Left cardiac atrium (tissue), 4 donors: ENCODE measurements around the gene SNAP25. TPM values are rescaled to one million over a fixed set of nuclear protein-coding genes. Genes with fewer than 3 reads are reported as not detected.

ENCODE experiments used
- ATAC-seq, 2 donors: fragments of 200-7000 bp; cut with Tn5 transposase; one replicate each; pipeline ENCODE4 v1.9.1; 2020; ENCODE audit warnings: mild to moderate bottlenecking in 2 of 2, moderate library complexity in 2 of 2
- DNase-seq: peaks from one replicate; pipeline ENCODE4 v3.0.0-alpha.2; 2020
- intact Hi-C, 2 donors: fragments of 100-400 bp; cut with DNase I; formaldehyde crosslinking; loops; one replicate each; pipeline versions ENCODE4 v1.14.1 to v1.15.1; 2022 to 2023
- total RNA-seq, 2 donors: library from RNA; stranded (reverse); fragmentation: NEBNext Ultra II Directional; extraction: Animal tissue kit (Norgen Biotek cat#: 25700); gene quantifications; one replicate each; pipeline ENCODE4 v1.2.1, GENCODE V29; 2021
- donor health status: DM: no; HTN: yes; CAD: no.
- donor health status: DM: no; HTN: yes; CAD: no; lungs with severe emphysema.
- donor health status: DM: yes; HTN: yes; CAD: no.
- donor health status: Dilated cardiomyopathy.

Gene SNAP25
- total RNA-seq, 2 donors from 2014 or later, result 0.97 to 2.8 TPM

DNA sequence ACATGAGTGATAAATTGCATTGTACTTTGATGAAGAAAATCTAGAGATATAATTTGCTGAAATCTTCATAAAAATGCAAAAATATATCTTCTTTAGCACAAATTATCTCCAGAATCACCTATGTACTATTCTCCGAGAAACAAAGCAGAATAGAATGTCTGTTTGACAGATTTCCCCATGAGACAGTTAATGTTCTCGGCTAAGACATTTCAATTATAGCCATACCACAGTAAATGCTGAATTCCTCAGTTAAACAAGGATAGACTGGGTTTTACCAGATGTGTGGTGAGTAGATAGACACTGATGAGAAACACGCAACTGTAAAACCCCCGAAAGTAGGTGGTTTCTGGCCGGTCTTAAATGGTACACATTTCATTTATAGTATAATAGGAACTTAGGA, 69.8 kb downstream of the SNAP25 start:
- DNase-seq (no peak), ATAC-seq (no peak)
- intact Hi-C loops, result no loop called here

DNA sequence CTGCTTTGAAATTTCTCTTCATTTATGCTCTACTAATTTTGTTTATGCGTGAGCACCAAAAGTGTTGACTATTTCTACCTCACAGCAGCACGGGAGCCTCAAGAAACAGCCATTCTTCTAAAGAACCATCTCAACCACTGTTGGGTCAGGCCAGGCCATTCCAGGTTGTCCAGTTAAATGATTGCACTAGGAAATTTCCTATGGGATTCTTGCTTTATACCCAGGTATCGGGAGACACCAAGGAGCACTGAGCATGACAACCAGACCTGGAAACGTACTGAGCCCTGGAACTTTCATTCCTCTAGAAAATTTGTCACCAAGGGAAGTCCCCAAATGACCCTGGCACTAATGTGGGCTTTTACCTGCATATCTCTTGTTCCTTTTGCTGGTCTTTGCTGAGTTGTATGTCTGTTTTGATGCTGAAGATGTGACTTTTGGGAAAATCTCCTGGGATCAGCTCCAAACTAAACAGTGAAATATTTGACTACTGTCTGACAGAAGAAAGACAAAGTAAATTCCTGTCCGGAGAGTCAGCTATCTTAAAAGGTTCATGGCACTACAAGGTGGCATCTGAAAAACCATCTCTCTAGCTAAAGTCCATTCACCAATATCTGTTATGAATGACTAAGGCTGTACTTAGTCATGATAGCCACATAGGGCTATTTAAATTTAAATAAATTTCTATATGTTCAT, 70.5 kb downstream of the SNAP25 start:
- DNase-seq, result no peak
- intact Hi-C loops, result no loop called here
- no peak for ATAC-seq

DNA sequence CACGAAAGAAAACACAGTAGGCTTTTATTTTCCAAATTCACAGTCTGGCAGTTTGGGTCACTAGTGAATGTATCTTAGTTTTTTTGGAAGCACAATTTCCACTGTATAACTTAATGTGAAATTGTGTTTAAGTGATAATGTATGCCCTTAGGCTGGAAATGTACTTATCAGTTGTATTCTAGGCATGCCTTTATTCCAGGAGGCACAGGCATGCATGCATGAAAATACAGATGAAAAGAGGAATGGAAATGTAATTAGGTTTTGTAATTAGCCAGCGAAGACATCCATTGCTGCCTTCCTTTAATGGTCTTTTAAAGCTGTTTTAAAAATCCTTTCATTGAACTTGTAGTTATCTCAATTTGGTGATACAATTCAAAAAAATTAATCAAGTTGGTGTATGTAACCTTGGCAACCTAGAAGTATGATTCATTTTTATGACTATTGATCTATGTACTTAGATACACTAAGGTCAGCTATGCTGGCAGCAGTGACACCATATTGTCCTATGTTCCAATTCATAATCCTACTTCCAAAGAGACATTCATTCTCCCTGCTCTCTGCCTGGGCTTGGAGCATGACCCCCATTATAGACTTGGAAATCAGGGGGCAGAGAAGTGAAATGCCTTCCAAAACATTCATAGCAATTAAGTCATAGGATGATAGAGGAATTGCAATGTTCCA, 73.1 kb downstream of the SNAP25 start:
- DNase-seq (no peak), ATAC-seq (no peak)
- intact Hi-C loops, result no loop called here

DNA sequence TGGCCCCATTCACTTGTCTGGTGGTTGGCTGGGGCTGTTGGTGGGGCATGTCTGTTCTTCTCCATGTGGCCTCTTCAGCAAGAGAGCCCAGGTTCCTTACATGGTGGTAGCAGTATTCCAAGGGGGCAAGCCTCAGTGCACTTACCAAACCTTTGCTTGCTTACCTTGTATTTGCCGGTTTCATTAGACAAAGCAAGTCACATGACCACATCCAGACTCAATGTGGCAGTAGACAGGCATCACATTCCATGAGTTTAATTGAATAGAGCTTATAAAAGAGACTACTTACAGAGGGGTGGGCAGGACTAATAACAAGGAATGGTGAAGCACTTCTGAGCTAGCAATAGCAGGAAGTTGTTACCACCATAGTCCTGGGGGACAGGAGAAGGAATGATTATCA, 78.6 kb downstream of the SNAP25 start:
- no peak for DNase-seq
- ATAC-seq, result no peak
- intact Hi-C loops, result no loop called here

DNA sequence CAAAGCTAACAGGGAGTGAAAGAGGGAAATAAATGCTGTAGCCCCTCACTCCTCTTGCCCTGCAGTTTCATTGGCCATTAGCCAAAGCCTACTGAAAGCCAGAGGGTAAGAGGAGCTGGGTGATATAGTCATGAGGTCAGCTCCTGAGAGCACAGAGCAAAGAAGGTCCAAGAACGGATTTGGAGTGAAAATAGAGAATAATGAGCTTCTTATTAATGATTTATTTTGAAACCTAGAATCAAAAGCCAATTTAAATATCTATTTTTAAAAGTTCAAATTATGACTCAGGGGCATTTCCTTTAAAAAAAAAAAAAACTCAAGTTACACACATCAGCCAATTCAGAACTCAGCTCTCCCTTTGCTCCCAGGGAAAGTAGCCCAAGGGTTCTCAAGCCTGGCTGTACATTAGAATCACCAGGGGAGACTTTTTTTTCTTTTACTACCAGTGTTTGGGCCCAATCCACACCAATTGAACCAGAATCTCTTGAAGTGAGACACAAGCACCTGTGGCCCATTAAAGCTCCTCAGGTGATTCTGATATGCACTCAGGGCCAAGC, 79.1 kb downstream of the SNAP25 start:
- DNase-seq (no peak), ATAC-seq (no peak)
- intact Hi-C loops, result no loop called here

DNA sequence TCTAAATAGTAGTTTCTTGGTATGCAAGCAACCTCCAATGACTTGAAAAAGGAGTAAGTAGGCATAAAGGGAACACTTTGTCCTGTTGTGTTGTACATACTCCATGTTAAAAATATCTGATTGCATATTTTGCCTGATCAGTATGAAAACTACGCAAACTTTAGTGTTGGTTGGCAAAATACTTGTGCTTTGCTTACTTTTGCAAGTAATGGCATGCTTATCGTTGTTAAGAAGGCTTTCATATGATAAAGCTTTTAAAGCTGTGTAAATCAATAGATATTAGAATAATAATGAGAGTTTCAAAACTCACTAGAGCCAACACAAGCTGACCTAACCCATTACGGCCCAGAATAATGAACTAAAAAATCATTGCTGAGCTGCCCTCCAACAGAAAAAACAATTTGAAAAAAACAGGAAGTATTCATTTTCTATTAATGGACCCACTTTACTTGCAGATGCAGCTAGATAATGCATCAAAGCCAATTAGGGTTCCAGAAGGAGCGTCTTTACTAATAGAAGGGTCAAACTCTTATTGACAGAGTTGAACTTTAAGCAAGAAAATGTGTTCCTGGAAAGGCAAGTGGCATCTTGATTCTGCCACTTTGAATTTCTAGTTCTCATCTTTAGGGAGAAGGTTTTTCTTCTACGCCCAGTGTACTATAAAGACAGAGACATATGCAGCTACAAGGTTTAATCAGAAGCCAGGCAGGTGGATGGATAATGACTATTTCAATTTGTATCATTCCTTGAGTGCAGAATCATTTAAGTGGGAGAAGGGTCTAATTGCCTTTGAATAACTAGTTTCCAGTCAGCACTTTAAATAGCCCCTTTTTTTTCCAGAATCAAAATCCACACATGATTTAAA, 82.2 kb downstream of the SNAP25 start:
- ATAC-seq, result no peak
- intact Hi-C loops, result no loop called here

DNA sequence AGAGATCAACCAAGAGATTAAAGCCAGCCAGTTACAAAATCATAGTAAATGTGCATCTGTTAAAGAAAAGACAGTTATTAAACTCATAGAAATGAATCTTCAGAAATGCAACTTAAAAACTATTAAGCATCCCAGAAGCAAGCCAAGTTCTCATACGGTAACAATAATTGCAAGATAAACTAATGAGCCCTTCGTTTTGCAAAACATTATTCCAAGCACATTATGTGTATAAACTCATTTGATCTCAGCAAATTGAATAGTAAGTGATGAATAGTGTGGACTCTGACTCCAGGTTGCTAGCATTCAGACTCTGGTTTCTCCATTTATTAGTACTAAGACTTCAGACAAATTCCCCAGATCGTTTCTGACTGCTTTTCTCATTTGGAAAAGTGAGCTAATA, 85.2 kb downstream of the SNAP25 start:
- DNase-seq, result no peak
- intact Hi-C loops, result no loop called here
- ATAC-seq, result no peak

More for the DNA sequence above, 82.2 kb downstream of the SNAP25 start:
- no peak for DNase-seq

DNA sequence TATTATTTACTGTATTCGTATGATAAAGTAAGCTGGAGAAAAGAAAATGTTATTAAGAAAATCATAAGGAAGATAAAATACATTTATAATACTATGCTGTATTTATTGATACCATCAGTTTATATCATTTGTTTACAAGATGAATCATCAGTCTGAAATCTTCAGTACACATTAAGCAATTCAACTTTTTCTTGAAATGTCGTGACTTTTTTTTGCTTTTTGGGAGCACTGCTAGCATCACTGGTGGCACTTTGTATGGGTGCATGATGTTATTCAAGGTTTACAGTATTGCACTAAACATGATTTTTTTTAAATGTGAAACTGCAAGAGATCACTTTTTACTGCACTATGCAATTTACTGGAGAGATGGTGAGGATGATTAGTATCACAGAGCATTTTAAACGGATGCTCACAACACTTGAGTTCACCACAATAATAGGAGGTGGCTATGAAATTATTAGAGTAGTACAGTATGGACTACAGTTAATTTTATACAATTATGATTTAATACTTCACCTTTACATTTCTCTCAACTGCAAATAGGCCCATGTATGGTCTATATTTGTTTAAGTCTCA, 85.9 kb downstream of the SNAP25 start:
- intact Hi-C loops, result no loop called here

DNA sequence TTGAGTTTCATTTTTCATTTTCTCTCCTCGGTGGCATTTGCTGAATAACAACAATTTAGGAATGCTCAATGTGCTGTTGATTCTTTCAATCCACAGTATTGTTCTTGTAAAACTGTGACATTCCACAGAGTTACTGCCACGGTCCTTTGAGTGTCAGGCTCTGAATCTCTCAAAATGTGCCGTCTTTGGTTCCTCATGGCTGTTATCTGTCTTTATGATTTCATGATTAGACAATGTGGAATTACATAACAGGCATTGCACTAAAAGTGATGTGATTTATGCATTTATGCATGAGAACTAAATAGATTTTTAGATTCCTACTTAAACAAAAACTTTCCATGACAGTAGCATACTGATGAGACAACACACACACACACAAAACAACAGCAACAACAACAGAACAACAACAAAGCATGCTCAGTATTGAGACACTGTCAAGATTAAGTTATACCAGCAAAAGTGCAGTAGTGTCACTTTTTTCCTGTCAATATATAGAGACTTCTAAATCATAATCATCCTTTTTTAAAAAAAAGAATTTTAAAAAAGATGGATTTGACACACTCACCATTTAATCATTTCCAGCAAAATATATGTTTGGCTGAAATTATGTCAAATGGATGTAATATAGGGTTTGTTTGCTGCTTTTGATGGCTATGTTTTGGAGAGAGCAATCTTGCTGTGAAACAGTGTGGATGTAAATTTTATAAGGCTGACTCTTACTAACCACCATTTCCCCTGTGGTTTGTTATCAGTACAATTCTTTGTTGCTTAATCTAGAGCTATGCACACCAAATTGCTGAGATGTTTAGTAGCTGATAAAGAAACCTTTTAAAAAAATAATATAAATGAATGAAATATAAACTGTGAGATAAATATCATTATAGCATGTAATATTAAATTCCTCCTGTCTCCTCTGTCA, 88.1 kb downstream of the SNAP25 start:
- intact Hi-C loops, result no loop called here
- DNase-seq, result no peak
- ATAC-seq, result no peak

More for the DNA sequence above, 85.9 kb downstream of the SNAP25 start:
- DNase-seq (no peak), ATAC-seq (no peak)

DNA sequence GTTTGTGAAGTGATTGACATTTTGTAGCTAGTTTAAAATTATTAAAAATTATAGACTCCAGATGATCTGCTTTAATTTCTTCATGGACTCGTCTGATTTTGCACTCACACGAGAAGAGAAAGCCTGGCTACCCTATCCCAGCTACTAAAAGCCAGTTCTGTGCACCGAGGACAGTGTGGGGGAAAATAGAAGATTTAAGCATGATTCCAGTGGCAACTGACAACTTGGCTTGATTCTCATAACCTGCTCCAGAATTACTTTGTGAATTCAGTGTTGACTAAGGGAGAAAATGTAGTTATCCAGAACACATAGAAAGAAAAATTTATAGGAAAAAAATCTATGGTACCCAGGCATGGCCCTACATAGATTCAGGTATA, 88.7 kb downstream of the SNAP25 start:
- no peak for DNase-seq
- intact Hi-C loops, result no loop called here
- no peak for ATAC-seq

DNA sequence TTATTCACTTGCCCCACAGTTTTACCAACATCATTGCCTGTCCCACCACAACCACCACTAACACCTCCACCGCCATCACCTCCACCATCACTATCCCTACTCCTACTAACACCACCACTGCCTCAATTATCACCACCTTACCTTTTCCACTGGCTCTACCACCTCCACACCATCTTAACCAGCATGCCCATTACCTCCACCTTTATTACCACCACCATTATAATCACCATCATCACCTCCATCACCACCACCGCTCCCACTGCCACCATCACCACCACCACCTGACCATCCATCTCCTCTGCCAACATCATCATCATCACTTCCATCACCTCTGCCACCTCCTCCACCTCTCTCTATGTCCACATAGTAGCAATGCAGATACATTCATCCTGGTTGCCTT, 90.0 kb downstream of the SNAP25 start:
- DNase-seq, result no peak
- no peak for ATAC-seq
- intact Hi-C loops, result no loop called here

DNA sequence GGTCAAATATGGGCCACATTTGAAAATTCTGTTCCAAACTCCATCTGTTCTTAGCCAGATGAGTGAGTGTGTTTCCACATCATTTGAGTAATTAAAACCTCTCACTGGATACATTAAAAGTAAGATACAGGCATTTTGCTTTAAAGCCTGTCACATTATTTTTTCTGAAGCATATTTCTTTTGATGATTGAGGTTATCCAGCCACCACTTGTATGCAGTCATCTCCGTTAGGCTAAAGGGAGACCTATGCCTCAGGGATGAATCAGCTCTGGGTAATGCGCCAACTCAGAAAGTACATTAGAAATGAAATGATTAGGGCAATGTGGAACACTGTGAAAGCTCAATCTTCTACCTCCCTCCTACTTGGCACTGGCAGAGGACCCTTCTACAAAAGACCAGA, 90.7 kb downstream of the SNAP25 start:
- intact Hi-C loops, result no loop called here
- ATAC-seq (no peak), DNase-seq (no peak)

DNA sequence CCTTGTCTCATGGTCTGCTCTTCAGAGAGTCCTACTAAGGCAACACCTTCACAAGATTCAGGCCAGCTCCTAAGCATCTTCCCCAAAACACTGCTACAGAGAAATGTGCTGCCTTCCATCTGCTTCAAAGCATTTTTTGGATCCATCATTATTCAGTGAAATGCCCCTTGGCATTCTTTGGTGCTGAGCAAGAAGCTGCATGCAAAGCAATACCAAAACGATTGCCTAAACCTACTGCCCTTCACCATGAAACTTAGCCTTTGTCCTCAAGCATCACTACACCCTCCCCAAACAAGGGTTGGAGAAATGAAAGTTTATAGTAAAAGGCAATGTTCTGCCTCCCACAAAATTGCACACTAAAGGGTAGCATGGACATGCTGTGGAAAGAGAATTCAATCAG, 93.5 kb downstream of the SNAP25 start:
- DNase-seq, result no peak
- ATAC-seq, result no peak
- intact Hi-C loops, result no loop called here

DNA sequence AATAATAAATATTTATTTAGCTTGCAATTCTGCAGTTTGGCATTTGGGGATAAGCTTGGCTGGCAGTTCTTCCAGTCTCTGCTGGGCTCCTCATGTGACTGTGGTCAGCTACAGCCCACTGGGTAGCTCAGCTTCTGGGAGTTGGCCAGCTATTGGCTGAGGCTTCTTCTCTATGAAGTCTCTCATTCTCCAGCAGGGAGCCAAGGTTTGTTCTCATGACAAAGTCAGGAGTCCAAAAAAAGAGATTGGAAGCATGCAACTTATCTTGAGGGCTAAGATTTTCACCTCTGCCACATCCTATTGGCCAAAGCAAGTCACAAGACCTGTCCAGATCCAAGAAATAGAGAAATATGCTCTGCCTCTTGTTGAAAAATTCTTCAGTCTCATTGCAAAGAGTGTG, 94.6 kb downstream of the SNAP25 start:
- peak in 1 of 2 donors; percentile 79 for ATAC-seq
- intact Hi-C loops, result no loop called here
- no peak for DNase-seq

DNA sequence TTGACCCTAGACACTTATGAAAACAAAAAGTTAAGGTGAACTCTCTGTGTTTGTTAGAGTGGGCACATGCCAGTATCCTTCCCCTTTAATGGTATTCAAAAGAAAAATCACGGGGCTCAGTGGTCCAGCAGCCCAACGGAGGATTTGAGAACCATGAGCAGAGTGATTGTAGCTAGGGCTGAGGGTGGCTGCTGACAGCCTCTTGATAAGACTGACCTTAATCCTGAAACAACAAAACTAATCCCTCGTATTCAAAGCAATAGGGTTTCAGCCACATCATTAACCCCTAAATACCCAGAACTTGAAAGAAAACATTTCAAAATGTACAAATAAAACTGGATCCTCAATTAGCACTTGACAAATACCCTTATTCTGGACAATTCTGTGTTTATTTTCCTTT, 95.1 kb downstream of the SNAP25 start:
- intact Hi-C loops, result no loop called here
- DNase-seq (no peak), ATAC-seq (peak; percentile 42 to 78)

DNA sequence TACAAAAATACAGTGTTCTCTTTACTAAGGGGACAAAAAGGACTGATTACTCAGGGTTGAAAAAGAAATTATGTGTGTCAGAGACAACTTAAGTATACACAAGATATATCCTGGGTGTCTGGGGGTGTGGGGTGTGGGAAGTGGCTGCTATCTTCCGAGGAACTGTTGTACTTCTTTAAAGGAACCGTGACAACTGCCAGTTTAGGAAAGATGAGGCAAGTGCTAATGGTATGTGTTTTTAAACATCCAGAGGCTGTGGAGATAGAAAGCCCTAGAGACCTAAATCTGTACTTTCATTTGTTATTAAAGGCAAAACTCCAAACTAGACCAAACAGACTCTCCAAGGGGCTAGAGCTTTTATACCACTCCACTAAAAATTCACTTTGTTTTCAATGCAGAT, 95.6 kb downstream of the SNAP25 start:
- intact Hi-C loops, result no loop called here
- DNase-seq (no peak), ATAC-seq (peak; percentile 33 to 61)

DNA sequence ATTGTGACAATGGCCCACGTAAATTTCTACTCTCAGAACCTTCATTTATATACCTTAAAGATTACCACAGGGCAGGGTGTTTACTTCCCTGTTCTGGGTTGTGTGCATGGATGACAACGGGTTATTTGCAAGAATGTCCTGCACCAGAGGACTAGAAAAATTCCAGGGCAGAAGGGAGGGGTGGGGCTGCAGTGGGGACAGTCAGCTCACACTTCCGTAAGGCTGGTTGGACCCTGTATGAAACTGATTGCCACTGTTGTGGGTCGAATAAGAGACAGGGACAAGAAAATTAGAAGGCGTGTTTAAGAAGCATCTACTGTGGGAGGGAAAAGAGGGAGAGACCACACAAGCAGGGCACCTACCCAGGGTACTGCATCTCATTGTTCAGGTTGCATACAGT, 96.5 kb downstream of the SNAP25 start:
- intact Hi-C loops, result loop anchor here in 1 of 2 donors (5.0 kb wide), 1 partner anchor 112 kb away; no protein-coding TSS in a partner anchor
- ATAC-seq, result no peak
- DNase-seq, result no peak

DNA sequence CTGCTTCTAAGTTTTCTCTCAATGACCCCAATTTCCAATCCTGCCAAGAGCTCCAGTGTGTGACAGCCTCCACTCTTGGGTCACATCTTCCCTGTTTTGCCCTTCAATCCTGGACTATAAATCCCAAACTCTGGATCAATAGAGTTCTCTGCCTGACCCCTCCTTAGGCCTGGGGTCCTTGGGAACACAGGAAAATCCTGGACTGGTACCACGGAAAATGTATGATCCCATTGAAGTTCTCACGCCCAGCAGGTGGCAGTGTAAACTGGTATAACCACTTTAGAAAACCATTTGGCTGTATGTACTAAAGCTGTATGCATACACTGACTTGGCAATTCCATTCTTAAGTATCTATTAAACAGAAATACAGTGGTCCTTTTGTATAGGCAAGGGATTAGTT, 98.0 kb downstream of the SNAP25 start:
- DNase-seq, result no peak
- intact Hi-C loops, result loop anchor here in 1 of 2 donors (5.0 kb wide), 1 partner anchor 111 kb away; no protein-coding TSS in a partner anchor
- ATAC-seq, result no peak
